ACC112 (cell line): ENCODE data around the gene C2orf49.

ENCODE experiments used
- H2AFZ ChIP-seq: fragments of 200-600 bp; sonication (generic); one replicate; pipeline ENCODE4 v1.6.0; 2017; ENCODE audit warnings: antibody characterized with exemption, low read length; ENCODE audit not compliant: unreplicated experiment
- H3K27ac ChIP-seq: fragments of 200-600 bp; sonication (generic); 2 replicates; pipeline ENCODE4 v1.5.1; 2014; ENCODE audit warnings: low read depth, mild to moderate bottlenecking, antibody characterized with exemption, low read length, moderate library complexity
- H3K27me3 ChIP-seq: fragments of 200-600 bp; sonication (generic); 2 replicates; pipeline ENCODE4 v1.6.1; 2014; ENCODE audit warnings: mild to moderate bottlenecking, antibody characterized with exemption, low read length, moderate library complexity, mixed read lengths; ENCODE audit not compliant: insufficient read depth
- H3K36me3 ChIP-seq: fragments of 200-600 bp; sonication (generic); 2 replicates; pipeline ENCODE4 v1.6.1; 2016; ENCODE audit warnings: mild to moderate bottlenecking, antibody characterized with exemption, low read length, moderate library complexity, mixed read lengths; ENCODE audit not compliant: insufficient read depth
- H3K4me1 ChIP-seq: fragments of 200-600 bp; sonication (generic); one replicate; pipeline ENCODE4 v1.6.1; 2016; ENCODE audit warnings: low read length, mixed read lengths; ENCODE audit not compliant: insufficient read depth, unreplicated experiment, control insufficient read depth
- H3K4me3 ChIP-seq: fragments of 200-600 bp; sonication (generic); 2 replicates; pipeline ENCODE4 v1.5.1; 2014; ENCODE audit warnings: mild to moderate bottlenecking, low read depth, low read length
- H3K79me2 ChIP-seq: fragments of 200-600 bp; sonication (generic); one replicate; pipeline ENCODE4 v1.6.0; 2016; ENCODE audit warnings: low read length; ENCODE audit not compliant: control insufficient read depth, unreplicated experiment, insufficient read depth

C2orf49 gene

DNA sequence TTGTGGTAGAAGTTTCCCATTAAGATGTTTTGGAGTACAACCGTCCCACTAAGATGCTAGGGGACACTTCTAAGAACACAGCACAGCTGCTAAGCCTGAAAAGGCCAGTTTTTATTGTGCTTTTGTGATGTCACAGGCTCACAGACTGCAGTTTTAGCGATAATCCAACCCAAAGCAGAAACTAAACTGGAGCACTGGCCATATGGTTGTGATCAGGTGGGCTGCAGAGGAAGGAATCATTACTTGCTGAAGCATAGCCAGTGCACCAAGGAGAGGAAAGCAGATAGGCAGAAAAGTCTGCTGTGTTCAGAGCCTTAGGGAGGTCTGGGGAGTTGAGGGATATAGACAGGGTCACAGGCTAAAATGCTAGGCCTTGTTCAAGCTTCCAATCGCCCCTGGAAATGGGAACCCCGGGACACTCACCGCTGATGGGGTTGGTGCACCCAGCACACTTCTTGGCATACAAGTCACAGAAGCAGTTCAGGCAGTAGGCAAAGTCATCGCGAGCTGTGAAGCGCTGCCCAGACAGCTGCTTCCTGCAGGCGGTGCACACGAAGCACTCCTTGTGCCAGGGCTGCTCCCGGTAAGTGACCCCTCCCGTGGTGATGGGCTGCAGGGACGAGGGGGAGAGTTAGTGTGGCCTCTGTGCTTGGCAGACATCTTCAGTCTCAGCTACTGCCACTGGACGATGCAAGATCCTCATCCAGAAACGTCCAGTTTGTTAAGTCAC is 25.7 kb downstream of the C2orf49 start:
- Histone ChIP-seq H3K36me3 (peaks cover 78% of the 10 kb centered on the region), H3K4me3 (no peak overlapping the region), H3K79me2 (peaks cover 4% of the 10 kb centered on the region), H3K4me1 (no peaks in the 10 kb centered on the region), H3K27me3 (no peaks in the 10 kb centered on the region), H2AFZ (no peak overlapping the region), H3K27ac (no peak overlapping the region)

- H3K79me2 ChIP-seq = peaks cover 18% of the 10 kb centered on the region
Observed at GRCh38 chr2:105364436-105365139, 27.2 kb downstream of the C2orf49 start.

GRCh38 chr2:105365206-105365605 is 27.9 kb downstream of the C2orf49 start:
- Histone ChIP-seq H2AFZ (no peak overlapping the region), H3K36me3 (peaks cover 76% of the 10 kb centered on the region), H3K4me1 (peaks cover 3% of the 10 kb centered on the region), H3K27me3 (no peaks in the 10 kb centered on the region), H3K4me3 (no peak overlapping the region), H3K79me2 (peaks cover 23% of the 10 kb centered on the region), H3K27ac (no peak overlapping the region)

More at GRCh38 chr2:105364436-105365139, 27.2 kb downstream of the C2orf49 start:
- Histone ChIP-seq H3K4me3 (no peak overlapping the region), H3K36me3 (peaks cover 77% of the 10 kb centered on the region), H2AFZ (no peak overlapping the region), H3K27ac (no peak overlapping the region), H3K27me3 (no peaks in the 10 kb centered on the region), H3K4me1 (no peaks in the 10 kb centered on the region)

DNA sequence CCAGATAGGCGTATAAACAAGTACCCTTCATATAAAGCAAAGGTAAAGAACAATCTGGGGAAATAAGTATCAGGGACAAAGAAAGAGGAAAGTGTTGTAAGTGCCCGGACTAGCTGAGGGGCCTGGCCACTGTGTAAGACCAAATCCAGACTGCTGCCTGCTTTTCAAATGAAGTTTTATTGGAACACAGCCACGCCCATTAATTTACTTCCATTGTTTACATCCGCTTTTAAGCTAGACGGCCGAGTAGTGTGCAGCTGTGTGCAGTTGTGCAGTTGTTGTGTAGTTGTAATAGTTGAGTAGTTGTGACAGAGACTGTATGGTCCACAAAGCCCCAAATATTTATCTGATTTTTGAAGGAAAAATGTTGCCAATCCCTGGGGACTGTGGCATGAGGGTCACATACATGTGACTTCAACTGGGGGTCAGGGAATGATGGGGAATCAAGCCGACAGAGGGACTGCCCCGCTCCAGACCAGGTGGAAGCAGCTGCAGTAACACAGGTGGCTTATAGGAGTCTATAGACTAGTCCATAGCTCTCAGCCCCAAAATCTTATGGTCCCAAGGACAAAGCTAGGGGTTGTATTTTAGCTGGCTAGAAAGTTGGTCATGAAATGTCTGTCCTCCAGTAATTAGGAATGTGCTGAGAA is 31.5 kb downstream of the C2orf49 start:
- peaks cover 46% of the 10 kb centered on the region for H3K79me2 ChIP-seq
- no peak overlapping the region for H3K4me3 ChIP-seq

GRCh38 chr2:105369777-105370690 is 32.7 kb downstream of the C2orf49 start:
- peaks cover 73% of the 10 kb centered on the region for H3K36me3 ChIP-seq
- H3K4me3 ChIP-seq = no peak overlapping the region
- peaks cover 53% of the 10 kb centered on the region for H3K79me2 ChIP-seq
- H3K27me3 ChIP-seq = no peaks in the 10 kb centered on the region
- H2AFZ ChIP-seq = no peak overlapping the region
- H3K27ac ChIP-seq = peak overlapping the region; percentile 73
- H3K4me1 ChIP-seq = peaks cover 44% of the 10 kb centered on the region

More for the DNA sequence above, 31.5 kb downstream of the C2orf49 start:
- Histone ChIP-seq H3K27ac (no peak overlapping the region; the same call in 1 of the 2 replicates), H3K4me1 (peaks cover 32% of the 10 kb centered on the region), H3K27me3 (no peaks in the 10 kb centered on the region), H2AFZ (no peak overlapping the region), H3K36me3 (peaks cover 76% of the 10 kb centered on the region)

GRCh38 chr2:105371156-105371555 is 33.8 kb downstream of the C2orf49 start:
- H3K79me2 ChIP-seq = peaks cover 64% of the 10 kb centered on the region
- H2AFZ ChIP-seq = no peak overlapping the region
- peaks cover 55% of the 10 kb centered on the region for H3K4me1 ChIP-seq
- no peaks in the 10 kb centered on the region for H3K27me3 ChIP-seq
- peaks cover 78% of the 10 kb centered on the region for H3K36me3 ChIP-seq
- H3K4me3 ChIP-seq = no peak overlapping the region
- peak overlapping the region; percentile 73 for H3K27ac ChIP-seq

- Histone ChIP-seq H3K4me3 (no peak overlapping the region), H3K27me3 (no peaks in the 10 kb centered on the region), H3K36me3 (peaks cover 77% of the 10 kb centered on the region), H3K79me2 (peaks cover 71% of the 10 kb centered on the region), H2AFZ (no peak overlapping the region), H3K4me1 (peaks cover 61% of the 10 kb centered on the region), H3K27ac (peak overlapping the region; percentile 73)
Observed at GRCh38 chr2:105371810-105372209, 34.5 kb downstream of the C2orf49 start.

- H3K27me3 ChIP-seq = no peaks in the 10 kb centered on the region
- peaks cover 76% of the 10 kb centered on the region for H3K4me1 ChIP-seq
- H3K4me3 ChIP-seq = no peak overlapping the region
- peak overlapping the region; percentile 88 for H3K27ac ChIP-seq
- peaks cover 81% of the 10 kb centered on the region for H3K79me2 ChIP-seq
- H2AFZ ChIP-seq = no peak overlapping the region
- peaks cover 70% of the 10 kb centered on the region for H3K36me3 ChIP-seq
Observed at GRCh38 chr2:105373344-105373781, 36.0 kb downstream of the C2orf49 start.

DNA sequence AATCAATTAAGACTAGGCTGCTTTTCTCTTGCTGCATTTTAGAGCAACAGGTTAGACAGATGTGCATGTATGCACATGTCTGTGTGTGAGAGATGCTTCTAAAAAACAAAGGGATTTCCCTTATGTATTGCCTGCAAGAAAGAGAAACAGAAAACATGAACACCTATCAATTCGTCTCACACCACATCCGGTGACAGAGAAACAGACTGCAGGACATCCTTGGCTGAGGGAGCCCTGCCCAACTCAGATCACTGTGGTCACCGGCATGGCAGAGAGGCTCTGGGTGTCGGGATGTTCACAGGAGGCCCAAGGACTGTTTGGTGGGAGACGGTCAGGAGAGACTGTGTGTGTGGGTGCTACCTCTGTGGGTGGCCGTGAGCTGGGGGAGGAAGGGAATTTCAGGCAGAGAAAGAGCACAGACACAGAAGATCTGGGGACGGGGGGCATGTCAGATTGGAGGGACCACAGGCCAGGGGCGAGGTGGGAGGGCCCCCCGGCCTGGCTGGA is 36.6 kb downstream of the C2orf49 start:
- Histone ChIP-seq H3K79me2 (peaks cover 81% of the 10 kb centered on the region), H3K36me3 (peaks cover 66% of the 10 kb centered on the region), H3K4me3 (no peak overlapping the region), H3K27me3 (no peaks in the 10 kb centered on the region), H3K27ac (peak overlapping the region; percentile 88), H3K4me1 (peaks cover 82% of the 10 kb centered on the region), H2AFZ (no peak overlapping the region)
